ENCODE measurements around the gene SPATA2L. TPM values are rescaled to one million over a fixed set of nuclear protein-coding genes. Genes with fewer than 3 reads are reported as not detected.
A peak's percentile ranks its signal among the peaks of the same experiment; 100 is the strongest.
"Not testable (repeated sequence)": the region's sequence is repeated elsewhere in the genome, so short reads cannot be mapped to it uniquely, and the experiment has no call there.

Gene SPATA2L
- total RNA-seq, 1 donor from 2014 or later = 6.2 TPM

DNA sequence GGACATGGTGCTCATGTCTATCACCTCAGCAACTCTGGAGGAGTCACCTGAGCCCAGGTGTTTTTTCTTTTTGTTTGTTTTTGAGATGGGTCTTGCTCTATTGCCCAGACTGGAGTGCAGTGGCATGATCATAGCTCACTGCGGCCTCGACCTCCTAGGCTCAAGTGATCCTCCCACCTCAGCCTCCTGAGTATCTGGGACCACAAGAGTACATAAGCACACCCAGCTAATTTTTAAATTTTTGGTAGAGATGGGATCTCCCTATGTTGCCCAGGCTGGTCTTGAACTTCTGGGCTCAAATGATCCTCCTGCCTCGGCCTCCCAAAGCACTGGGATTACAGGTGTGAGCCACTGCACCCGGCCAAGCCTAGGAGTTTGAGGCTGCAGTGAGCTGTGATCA is 11.9 kb downstream of the SPATA2L start:
- not testable (repeated sequence) for DNase-seq

DNA sequence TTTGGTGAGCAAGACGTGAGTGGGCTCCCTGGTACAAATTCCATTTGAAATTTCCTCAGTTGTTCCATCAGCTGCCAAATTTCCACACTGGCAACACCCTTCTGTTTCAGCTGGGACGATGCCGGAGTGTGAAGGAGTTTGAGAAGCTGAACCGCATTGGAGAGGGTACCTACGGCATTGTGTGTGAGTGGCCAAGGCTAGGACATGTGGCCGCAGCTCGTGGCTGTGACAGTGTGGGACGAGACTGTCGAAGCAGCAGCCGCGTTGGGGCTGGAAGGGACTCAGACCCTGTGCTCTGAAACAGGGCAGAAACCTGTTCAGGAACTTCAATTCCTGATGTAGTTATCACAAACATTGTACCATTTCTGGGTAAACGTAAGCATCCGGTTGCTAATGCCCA is 12.4 kb downstream of the SPATA2L start:
- DNase-seq = no peak

DNA sequence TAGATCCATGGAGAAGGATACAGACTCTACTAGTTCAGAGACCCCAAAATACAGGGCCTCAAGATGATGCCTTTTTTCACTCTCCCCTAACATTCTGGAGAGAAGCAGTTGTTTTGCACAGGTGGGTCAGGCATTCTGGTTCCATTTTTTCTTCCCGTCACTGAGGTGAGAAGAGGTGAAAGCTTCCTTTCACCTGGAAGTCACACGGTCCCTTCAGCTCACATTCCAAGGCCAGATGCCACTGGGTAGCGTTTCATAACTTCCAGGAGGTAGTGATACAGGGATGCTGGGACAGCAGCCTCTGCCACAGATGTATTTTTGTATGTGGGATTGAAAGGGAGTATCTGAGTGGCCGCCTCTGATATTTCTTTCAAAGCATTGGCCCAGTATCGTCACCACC is 13.1 kb downstream of the SPATA2L start:
- DNase-seq = no peak

DNA sequence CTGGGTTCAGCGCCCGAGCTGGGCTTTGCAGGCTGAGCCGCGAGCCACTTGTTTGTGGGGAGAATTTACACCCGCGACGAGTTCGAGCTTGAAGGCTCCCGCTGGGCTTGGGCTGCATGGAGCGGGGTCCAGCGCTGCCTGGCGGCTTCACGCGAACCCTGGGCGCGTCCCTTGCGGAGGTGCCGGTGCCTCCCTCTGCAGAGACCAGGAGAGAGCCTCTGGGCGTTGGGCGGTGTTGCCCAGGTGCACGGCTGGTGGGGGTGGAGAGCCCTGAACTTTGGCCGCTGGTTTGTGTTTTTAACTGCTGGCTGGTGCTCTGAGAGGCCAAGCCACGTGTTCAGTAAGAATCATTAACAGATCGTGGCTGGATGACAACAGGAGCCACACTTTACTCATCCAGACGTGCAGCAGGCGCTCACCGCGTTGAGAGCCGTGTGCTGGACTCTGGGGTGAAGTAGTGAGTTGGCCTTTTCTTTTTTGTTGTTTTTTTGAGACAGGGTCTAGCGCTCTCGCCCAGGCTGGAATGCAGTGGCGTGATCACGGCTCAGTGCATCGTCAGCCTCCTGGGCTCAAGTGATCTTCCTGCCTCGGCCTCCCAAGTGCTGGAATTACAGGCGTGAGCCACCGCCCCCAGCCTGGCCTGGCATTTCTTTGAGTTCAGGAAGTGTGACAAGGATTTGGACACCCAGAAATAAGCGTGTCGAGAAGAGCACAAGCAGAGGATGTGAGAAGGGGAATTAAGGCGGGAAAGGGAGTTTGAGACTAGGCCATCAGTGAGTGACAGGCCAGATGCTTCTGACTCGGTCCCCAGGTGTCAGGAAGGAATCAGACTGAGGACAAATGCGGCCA is 14.2 kb downstream of the SPATA2L start:
- DNase-seq = no peak

DNA sequence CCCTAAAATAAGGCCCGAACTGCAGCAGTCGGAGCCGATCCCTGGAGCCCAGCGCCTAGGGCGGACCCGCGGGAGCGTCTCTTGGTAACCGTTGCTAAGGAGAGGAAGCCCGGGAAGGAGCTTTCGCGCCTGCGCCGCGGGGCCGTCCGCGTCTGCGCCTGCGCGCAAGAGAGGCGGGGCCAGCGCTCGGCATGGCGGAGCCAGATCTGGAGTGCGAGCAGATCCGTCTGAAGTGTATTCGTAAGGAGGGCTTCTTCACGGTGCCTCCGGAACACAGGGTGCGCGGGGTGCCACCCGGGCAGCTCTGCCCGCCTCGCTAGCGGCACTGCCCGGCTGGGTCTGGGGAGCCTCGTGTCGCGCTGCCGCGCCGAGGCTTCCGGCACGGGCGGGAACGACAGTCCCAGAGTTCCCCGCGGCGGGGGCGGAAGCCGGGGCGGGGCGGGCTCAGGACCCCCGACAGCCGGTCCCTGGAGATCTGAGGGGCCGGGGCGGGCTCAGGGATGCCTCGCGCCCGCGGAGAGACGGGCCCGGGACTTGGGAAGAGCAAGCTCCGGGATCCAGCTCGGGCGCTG is 14.9 kb downstream of the SPATA2L start, which contains the start of gene CDK10:
CDK10 (plus strand) TSS at position 170 of the 572 bp plus-strand sequence; CDS start at position 192, 22 bp downstream.
- peak; percentile 78 for DNase-seq

DNA sequence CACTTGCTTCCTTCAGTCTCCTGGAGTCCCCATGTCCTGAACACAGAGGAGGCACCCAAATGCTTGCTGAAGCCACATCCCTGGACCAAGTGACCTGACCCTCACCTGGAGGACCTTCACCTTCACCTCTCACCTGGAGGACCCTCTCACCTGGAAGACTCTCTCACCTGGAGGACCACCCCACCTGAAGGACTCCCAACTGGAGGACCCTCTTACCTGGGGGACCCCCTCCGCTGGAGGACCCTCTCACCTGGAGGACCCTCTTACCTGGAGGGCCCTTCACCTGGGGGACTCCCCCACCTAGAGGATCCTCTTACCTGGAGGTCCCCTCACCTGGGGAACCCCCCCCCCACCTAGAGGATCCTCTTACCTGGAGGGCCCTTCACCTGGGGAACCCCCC is 15.6 kb downstream of the SPATA2L start:
- no peak for DNase-seq

DNA sequence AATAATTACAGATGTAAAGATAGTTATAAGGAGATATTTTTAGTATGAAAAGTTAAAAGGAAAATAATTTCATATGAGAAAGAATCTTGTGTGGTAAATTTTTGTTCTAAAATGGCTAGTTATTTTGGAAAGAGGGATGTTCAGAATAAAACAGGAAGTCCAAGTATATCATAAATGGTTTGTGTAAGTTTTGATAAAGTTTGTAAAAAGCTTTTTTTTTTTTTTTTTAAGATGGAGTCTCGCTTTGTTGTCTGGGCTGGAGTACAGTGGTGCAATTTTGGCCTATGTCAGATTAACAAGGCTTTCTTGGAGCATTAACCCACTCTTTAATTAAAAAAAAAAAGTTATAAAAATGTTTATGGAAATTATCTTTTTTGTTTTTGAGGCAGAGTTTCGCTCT is 23.2 kb downstream of the SPATA2L start:
- no peak for DNase-seq

DNA sequence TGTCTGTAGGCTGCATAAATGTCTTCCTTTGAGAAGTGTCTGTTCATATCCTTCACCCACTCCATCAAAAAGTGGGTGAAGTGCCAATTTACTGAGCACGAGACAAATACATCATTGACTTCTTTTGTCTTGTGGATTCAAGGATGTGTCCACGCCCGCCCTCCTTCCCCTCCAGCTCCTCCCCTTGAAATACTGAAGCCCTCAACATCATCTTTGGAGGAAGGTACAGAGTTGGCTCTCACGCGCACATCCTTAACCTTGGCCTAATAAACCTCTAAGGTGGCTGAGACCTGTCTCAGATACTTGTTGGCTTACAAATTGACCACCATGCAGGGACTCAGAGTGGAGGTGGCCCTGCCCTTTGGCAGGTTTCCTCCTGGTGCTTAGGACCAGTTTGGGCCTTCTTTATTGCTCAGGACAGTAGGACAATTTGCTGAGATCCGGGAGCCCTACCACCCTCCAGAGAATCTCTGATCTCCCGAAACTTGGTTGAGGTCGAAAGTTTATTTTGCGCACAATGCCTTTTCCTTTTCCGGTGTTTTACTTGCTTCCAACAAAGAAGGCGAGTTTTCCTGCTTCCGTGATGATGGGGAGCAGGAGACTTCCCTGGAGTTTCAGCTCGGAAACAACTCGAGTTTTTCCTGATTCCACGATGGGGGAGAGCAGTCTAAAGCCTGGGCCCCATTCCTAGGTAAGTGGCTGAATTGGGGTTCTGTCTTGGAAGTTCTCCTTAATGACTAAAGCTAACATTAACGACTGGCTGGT is 29.1 kb downstream of the SPATA2L start:
- no peak for DNase-seq

DNA sequence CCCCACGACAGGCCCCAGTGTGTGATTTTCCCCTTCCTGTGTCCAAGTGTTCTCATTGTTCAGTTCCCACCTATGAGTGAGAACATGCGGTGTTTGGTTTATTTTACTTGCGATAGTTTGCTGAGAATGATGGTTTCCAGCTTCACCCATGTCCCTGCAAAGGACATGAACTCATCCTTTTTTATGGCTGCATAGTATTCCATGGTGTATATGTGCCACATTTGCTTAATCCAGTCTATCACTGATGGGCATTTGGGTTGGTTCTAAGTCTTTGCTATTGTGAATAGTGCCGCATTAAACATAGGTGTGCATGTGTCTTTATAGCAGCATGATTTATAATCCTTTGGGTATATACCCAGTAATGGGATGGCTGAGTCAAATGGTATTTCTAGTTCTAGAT is 29.9 kb downstream of the SPATA2L start:
- DNase-seq = not testable (repeated sequence)

DNA sequence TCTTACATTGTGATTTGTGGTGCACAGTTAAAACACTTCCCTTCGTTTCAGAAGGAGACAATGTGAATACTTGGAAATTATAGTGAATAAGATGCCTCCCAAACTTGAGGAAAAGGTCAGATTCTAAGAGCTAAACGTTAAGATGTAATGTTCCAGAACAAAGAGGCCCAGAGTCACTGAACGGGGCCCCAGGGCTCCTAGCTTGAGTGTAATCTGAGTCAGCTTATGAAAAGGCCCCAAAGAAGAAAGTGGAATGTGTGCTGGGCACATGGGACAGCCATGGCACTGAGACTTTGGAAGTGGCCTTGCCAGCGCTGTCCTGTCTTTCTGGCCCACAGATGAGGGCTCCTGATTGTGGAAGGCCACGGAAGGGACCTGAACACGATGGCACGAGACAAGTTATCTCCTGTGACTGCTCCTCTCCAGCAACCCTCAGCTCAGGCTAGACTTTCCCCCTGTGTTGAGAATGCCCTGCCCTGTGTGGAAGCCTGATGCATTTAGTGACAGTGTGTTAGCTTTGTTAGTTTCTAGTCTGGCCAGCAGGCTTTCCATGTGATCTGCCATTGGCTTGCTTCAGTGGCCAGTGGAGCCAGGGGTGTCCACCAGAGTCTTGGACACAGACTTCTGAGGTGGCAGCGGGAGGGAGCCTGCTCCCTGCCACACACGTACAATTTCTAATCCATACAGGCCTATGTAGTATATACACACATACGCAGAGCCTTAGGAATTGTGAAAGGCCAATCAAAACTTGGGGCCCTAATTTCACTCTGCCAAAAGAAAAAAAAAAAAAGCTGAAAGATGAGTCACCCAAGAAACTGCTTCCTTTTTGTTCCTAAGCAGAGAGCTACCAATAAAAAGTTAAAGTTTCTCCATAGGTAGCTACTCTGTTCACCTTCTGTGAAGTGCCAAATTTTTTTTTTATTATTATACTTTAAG is 30.7 kb downstream of the SPATA2L start:
- DNase-seq = no peak

DNA sequence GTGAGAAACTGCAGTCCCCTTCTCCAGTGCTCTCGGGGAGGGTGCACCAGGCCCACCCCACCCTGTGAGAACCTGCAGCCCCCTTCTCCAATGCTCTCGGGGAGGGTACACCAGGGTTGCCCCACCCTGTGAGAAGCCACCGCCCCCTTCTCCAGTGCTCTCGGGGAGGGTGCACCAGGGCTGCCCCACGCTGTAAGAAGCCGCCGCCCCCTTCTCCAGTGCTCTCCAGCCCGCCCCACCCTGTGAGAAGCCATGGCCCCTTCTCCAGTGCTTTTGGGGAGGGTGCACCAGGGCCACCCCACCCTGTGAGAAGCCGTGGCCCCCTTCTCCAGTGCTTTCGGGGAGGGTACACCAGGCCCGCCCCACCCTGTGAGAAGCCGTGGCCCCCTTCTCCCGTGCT is 31.8 kb downstream of the SPATA2L start:
- DNase-seq = no peak

DNA sequence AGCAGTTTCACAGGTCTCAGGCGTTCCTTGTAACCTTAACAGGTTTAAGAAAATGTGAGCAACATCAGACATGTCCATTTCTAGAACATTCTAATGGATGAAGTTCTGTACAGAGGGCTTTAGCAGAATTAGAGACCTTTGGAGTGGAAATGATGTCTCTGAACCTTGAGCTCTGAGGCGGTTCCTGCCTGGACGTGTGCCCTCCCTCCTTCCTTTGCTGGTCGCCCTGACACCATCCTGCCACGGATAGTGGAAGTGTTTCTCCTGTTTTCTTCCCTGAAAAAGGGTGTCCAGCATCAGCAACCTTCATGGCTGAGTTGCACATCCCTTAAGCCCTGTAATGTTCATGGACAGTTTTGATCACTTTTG is 32.7 kb downstream of the SPATA2L start:
- DNase-seq = no peak

DNA sequence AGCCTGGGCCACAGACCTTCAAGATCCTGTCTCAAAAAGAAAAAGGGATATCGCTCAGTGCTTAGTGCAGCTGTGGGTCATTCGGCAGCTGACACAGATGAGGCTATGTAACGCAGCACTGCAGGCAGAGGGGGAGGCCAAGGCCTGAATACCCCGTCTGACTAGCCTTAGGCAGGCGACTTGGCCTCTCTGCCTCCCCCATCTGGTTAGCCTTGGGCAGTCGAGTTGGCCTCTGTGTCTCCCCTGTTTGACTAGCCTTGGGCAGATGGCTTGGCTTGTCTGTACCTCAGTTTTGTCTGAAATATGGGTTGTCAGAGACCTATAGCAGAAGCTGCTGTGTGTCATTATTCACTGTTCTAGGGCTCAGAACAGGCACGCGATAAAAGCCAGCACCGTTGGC is 33.9 kb downstream of the SPATA2L start:
- no peak for DNase-seq

DNA sequence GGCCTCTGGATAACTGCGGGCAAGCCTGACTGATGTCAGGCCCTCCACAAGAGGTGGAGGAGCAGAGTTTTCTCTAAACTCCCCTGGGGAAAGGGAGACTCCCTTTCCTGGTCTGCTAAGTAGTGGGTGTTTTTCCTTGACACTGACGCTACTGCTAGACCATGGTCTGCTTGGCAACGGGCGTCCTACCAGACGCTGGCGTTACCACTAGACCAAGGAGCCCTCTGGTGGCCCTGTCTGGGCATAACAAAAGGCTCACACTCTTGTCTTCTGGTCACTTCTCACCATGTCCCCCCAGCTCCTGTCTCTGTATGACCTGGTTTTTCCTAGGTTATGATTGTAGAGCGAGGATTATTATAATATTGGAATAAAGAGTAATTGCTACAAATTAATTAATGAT is 34.5 kb downstream of the SPATA2L start:
- not testable (repeated sequence) for DNase-seq

DNA sequence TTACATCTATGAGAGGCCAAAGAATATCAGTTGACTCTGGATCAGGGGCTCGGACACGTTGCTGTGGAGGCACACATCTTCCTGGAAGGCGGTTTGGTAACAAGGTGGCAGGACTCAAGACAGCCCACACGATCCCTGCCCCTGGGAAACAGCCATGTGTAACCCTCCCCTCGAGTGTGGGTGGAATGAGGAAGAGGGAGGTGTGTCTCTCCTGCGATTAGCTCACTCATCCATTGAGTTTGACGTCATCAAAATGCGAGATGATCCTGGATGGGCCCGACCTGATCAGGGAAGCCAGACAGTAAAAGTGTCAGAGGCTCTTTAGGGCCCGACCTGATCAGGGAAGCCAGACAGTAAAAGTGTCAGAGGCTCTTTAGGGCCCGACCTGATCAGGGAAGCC is 37.3 kb downstream of the SPATA2L start:
- DNase-seq = not testable (repeated sequence)

DNA sequence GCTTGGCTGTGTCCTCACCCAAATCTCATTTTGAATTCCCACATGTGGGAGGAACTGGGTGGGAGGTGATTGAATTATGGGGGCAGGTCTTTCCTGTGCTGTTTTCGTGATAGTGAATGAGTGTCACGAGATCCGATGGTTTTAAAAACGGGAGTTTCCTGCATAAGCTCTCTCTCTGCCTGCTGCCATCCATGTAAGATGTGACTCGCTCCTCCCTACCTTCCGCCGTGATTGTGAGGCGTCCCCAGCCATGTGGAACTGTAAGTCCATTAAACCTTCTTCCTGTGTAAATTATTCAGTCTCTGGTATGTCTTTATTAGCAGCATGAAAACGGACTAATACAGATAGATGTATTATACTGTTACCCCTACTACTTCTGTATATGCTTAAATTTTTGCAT is 40.3 kb downstream of the SPATA2L start:
- no peak for DNase-seq

DNA sequence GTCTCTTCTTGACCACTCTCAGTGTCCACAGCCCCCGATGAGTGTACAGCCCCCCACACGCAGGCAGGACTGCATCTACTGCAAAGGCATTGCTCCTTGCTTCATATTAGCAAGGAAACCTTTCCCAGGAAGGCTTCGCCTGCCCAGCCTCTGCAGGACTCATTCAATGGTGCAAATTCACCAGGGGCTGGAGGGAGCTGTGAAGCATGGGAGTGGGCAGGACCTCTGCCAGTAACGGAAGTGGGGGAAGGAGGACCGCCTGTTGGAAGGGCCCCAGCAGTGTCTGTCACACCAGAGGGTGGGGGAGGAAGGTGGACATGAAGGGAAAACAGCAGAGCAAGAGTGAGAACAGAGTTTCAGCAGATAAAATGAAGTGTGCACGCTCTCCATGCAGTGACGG is 41.4 kb downstream of the SPATA2L start:
- DNase-seq = no peak

DNA sequence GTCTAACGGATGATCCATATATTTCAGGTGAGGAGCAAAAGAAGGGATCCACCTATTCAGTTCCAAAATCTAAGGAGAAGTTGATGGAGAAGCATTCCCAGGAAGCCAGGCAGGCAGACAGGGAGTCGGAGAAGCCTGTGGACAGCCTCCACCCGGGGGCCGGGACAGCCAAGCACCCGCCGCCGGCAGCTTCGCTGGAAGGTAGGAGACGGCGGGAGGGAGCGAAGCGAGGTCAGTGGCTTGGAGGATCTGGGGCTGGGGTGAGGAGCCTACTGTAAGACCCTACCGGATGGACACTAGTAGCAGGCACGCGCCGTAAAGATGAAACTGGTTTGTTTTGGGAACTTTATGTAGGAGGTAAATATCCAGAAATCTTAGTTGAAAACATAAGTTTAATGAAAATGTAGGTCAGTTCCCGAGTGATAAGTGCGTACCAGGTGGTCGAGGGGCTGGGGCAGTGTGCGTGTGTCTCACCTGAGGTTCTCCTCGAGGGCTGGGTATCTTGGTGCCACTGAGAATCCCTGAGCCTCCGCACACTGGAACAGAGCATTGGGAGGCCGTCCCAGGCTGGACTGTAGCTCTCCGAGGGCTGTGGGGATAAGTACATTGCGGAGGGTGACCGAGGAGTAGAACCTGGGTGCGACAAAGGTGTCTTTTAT is 43.2 kb downstream of the SPATA2L start:
- DNase-seq = no peak

DNA sequence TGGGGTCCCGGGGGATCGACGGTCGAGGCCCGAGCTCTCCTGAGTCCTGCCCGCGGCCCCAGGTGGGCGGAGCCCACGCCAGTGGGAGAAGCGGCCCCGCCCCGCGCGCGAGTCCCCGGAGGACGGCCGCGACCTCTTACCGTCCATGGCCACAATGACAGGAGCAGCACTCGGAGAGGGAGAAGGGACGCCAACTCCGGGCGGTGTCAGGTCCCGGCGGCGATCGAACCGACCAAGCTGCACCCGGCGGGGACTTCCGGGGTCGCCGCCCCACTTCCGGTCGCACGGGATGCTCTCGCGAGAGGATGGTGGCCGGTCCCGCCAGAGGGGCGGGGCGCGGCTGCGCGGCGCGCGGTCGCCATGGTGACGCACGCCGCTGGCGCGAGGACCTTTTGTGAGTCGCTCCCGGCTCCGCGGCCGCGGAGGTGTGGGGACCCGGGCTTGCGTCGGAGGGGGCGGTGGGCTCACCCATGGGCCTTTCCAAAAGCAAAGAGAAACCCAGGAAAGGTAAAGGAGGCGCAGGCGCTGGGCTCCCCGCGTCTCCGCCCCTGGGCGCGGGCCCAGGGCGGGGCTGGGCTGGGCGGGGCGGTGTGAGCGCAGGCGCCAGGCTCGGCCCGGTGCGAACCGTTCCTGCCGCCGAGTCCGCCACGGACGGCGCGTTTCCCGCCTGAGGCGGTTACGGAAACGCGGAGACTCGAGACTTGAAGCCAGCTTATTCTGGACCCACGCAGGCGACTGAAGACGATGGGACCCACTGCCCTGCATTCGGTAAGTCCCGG is 43.9 kb downstream of the SPATA2L start, which contains the start of the genes CHMP1A and SPATA33:
CHMP1A (minus strand) TSS at position 267 of the 779 bp plus-strand sequence; CDS start at position 147, 120 bp downstream.
SPATA33 (plus strand) TSS at position 395 of the 779 bp plus-strand sequence; CDS start at position 471, 76 bp downstream.
- DNase-seq = peak; percentile 75

DNA sequence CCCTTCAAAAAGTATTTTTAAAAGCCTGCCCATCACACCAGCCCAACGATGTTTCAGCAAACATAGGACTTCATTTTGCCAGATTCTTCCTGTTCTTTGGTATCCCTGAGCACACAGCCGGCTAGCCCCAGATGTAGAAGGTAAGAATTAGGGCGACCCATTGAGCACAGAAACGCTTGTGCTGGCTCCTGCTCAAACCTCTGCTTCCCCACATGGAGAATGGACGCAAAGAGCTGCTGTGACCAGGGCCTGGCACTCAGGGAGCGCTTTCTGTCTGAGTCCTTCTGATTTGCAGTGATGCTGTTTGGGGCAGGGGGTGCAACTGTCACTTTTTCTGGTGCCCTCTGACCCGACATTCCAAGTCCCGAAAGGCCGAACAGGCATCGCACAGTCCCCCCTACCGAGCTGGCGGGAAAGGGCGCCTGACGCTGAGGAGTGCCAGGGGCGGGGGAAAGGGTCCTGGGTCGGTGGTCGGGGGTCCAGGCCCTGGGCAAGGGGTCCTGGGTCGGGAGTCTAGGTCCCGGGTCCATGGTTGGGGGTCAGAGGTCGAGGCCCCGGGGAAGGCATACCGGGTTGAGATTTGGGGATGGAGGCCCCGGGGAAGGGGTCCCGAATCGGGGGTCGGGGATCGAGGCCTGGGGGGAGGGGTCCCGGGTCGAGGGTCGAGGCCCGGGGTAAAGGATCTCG is 44.9 kb downstream of the SPATA2L start:
- DNase-seq = no peak

Measured in skin of body (tissue), 2 donors.